NCI-H82 (cell line): ENCODE results near the gene SH2B2.
A peak's percentile ranks its signal among the peaks of the same experiment; 100 is the strongest.
"Not testable (repeated sequence)": the region's sequence is repeated elsewhere in the genome, so short reads cannot be mapped to it uniquely, and the experiment has no call there.

ENCODE experiments used
- DNase-seq: peaks from one replicate; lab custom pipeline; 2025; lab: John Stamatoyannopoulos, UW

The SH2B2 gene

DNA sequence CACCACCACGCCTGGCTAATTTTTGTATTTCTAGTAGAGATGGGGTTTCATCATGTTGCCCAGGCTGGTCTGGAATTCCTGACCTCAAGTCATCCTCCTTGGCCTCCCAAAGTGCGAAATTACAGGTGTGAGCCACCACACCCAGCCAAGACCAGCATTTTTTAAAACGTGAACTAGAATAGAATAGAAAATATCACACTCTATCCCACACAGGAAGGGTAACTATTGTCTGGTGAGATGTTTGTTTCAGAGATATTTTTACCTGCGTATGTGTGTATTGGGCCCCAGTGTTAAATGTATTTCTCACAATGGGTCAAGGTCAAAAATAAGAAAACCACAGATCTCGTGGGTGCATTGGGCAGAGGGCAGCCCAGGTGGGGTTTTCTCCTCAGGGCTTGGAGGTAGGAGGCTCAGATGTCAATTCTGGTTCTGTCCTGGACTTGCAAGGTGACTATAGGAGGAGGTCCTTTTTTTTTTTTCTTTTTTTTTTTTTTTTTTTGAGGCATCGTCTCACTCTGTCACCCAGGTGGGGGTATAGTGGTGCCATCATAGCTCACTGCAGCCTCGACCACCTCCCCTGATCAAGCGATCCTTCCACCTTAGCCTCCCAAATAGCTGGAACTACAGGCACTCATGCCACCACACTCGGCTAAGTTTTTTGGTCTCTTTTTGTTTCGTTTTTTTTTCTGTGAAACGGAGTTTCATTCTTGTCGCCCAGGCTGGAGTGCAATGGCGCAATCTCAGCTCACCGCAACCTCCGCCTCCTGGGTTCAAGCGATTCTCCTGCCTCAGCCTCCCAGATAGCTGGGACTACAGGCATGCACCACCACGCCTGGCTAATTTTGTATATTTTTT is 19.0 kb downstream of the SH2B2 start:
- no peak for DNase-seq

DNA sequence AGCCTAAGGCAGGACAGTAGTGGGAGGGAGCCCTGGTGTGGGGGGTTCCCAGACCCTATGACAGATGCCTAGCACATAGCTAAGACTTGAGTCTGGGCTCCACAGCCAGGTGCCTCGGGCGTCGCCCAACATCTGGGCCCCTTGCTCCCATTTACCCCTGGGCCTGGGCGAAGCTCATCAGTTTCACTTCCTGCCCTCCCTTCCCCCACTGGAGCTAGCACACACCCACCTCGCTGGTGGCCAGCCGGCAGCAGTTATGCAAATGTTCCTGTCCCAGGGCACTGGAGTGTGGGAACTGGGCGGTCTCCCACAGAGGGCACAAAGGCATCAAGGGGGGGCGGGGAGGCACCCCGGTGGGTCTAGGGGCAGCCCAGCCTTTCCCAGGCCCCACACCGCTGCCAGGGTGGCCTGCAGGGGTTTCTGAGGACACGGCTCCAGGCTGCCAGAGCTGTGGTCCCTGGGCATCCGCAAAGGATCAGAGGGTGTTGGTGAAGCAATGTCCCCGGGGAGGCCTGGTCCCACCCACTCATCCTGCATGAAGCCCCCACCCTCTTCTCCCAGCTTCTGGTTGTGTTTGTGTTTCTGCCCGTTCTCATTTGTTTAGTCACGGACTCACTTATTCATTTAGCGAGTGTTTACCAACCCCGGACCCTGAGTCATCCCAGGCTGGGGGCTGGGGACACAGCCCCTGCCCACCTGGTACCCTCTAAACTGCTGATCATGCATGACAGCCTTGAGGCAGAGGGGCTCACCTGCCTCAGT is 20.4 kb downstream of the SH2B2 start:
- peak; percentile 65 for DNase-seq

DNA sequence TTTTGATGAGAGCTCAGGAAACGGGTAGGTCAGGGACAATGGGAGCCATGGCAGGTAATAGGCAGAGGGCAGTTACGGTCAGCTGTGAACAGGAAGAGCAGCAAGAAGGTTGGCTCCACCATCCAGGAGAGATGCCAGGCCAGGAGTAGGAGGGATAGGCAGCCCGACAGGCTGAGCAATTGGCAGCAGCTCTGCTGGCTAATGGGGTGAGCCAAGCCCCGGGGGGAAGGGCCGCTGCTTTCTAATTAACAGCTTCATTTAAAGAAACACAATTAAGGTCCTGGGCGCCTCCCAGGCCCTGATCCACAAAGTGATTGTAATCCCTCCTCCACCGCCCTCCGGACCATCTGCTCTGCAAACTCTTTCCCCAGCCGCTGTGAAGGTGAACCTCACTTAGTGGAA is 23.7 kb downstream of the SH2B2 start:
- DNase-seq = peak; percentile 99

DNA sequence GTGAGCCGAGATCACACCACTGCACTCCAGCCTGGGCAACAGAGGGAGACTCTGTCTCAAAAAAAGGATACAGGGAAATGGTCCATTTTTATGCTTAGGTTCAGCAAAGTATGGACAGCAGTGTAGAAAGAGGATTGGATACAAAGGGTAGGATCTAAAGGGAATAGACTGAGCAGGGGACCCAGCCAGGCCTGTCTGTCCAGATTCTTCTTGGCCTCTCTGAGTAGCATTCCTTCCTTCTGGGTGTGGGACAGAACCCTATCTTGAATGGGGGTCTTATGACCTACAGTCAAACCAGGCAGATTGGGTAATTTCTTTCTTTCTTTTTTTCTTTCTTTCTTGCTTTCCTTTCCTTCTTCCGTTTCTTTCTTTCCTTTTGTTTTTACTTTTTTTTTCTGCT is 25.6 kb downstream of the SH2B2 start:
- DNase-seq = no peak

DNA sequence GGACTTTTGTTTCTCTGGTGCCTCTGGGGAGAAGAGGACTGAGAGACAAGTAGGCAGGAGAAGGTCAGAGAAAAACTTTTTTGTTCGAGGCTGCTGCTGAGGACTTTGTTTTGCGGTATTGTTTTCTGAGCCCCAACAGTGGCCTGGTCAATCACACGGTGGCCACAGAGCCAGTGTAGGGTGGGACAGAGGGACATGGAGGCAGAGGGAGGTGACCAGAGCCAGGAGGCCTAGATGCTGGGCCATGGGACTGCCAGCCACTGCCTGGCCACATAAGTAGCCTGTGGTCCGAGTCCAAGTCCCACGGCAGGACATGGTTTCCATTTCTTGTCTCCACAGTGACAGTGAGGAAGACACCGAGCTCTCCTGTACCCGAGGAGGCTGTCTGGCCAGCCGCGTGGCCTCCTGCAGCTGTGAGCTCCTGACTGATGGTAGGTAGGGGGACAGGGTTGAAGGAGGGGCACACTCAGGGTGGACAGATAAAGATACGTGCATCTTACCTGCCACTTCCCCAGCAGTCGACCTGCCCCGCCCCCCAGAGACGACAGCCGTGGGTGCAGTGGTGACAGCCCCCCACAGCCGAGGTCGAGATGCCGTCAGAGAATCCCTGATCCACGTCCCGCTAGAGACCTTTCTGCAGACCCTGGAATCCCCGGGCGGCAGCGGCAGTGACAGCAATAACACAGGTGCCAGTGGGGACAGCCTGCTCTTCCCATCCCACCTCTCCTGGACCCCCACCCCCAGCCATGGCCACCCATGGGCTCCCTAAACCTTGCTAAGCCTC is 27.5 kb downstream of the SH2B2 start:
- no peak for DNase-seq

DNA sequence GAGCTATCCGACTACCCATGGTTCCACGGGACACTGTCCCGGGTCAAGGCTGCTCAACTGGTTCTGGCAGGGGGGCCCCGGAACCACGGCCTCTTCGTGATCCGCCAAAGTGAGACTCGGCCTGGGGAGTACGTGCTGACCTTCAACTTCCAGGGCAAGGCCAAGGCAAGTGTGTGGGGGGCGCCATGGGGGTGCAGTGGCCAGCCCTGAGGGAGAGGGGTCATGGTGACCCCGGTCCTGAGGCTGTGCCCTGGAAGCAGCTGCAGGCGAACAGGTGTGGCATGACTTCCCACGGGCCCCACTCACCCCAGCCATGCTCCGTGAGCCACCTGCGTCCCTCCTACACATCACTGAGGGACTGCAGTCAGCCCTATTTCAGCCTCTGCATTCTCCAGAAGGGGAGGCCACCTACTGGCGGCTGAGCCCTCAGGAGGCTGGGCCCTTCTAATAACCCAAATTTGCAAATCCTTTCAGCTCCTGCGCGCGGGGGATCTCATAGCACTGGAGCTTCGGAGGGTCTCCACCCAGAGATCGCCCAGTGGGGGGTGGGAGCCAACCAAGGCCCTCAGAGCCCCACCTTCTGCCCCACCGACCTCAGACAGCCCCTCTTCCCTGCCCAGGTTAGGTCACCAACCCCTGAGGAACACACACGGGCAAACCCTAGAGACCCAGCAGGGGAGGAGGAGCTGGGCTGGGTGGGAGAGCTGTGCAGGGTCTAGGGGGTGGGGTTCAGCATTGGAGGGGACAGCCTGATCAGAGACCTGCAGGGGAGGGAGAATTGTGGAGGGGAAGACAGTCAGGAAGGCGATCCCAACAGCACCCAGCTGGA is 30.8 kb downstream of the SH2B2 start:
- no peak for DNase-seq

DNA sequence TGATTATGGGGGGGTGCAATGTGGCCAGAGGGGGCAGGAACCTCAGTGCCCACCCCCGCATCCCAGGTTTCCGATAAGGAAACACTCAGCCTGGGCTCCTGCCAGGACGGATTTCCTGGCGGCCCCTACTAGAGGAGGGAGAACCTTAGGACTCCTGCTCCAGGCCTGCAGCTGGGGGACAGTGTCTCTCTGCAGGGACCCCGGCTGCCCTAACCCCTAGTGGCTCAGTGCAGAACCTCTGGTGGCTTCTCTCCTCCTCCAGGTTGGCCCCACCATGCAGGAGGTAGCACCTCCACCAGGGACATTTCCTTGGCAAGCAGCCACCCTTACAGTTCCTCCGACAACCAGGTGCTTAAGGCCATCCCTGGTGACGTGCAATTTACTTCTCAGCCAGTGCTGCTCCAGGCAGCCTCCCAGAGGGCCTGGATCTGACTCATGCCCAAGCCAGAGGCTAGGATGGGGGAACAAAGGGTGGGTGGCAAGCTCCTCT is 31.9 kb downstream of the SH2B2 start:
- peak; percentile 18 for DNase-seq

DNA sequence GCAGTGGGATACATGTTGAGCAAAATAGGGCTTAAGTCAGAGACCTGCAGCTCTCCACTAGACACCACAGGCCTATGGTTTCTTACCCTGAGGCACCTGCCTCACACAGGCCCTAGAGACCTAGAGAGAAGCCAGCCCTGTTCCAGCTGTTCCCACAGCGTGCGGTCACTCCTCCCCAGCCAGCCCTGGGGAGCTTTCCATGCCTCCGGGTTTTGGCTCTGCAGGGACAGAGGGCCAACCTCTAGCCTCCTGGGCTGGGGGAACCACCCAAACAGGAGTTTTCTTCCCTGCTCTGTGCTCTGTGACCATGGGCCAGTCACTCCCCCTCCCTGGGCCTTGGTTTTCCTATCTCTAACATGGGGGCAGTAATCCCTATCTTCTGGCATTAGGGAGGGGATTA is 33.0 kb downstream of the SH2B2 start:
- no peak for DNase-seq

DNA sequence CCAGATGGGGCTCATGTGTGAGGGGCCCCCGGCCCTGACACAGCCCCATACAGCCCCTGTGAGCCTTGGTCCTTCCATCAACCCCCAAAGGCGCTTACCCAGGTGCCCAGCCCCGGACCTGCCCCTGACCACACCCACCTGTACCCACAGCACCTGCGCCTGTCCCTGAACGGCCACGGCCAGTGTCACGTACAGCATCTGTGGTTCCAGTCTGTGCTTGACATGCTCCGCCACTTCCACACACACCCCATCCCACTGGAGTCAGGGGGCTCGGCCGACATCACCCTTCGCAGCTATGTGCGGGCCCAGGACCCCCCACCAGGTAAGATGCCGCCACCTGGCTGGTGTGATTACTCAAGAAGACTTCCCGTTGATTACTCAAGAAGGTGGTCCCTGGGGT is 33.5 kb downstream of the SH2B2 start:
- DNase-seq = no peak

DNA sequence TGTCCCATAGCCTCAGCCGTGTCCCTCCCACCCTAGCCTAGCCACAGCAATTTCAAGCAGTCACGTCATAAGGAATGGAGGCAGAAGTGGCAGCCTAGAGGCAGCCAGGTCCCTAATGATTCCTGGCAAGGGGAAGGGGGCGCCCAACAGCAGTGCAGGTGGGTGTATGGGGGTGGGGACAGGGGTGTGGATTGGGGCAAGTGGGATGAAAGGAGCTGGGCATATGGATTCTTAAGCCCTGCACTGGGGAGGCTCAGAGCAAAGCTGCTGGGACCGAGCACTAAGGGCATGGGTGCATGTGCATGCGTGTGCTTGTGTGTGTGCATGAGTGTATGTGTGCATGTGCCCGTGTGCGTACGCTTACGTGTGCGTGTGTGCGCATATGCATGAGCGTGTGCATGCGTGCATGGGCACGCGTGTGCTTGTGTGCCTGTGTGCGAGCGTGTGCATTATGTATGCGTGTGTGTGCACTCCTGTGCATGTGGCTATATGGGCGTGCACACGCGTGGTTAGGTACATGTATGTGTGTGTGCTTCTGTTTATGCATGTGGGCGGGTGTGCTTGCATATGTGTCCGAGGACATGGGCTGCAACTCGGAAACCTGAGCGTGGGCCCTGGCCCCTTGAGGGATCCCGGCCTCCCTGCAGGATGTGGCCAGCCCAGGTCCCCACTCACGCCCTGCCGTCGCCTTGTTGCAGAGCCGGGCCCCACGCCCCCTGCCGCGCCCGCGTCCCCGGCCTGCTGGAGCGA is 34.1 kb downstream of the SH2B2 start:
- no peak for DNase-seq

DNA sequence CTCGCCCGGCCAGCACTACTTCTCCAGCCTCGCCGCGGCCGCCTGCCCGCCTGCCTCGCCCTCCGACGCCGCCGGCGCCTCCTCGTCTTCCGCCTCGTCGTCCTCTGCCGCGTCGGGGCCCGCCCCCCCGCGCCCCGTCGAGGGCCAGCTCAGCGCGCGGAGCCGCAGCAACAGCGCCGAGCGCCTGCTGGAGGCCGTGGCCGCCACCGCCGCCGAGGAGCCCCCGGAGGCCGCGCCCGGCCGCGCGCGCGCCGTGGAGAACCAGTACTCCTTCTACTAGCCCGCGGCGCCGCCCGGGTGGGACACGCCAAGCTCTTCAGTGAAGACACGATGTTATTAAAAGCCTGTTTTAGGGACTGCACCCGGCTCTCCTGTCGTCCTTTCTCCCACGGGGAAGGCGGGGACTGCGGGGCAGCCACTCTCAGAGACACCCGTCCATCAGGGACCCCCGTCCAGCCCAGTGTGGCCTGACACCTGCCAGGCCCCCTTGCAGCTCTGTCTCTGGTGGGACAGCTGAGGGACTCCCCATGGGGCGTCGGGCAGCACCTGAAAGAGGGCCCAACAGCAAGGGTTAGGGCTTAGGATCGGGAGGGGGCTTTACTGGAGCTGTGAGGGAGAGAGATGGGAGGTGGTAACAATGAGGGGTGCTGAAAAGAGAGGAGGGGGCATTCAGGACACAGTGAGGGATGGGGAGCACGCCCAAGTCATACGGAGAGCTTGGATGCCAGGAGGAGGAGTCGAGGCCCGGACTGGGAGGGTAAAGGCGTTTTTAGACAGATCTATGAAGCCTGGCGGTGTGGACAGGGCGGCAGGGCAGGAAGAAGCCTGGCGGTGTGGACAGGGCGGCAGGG is 34.9 kb downstream of the SH2B2 start:
- DNase-seq = no peak

DNA sequence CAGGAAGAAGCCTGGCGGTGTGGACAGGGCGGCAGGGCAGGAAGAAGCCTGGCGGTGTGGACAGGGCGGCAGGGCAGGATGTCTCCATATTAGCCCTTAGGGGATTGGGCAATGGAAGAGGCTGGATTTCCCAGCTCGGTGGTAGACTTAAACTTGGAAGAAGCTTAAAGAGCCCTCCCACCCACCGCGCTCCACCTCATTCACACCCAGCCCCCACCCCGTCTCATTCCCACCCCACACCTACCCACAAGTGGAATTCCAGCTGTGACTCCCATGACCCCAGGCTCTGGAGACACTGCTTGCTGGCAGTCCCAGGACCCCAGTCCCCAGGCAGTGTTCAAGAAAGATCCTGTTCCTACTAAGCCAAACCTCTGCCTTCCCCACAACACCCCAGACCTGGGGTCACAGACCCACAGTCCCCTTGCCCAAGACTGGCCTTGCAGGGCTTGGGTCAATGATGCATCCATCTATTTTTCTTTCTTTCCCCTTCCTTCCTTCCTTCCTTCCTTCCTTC is 35.6 kb downstream of the SH2B2 start:
- no peak for DNase-seq

DNA sequence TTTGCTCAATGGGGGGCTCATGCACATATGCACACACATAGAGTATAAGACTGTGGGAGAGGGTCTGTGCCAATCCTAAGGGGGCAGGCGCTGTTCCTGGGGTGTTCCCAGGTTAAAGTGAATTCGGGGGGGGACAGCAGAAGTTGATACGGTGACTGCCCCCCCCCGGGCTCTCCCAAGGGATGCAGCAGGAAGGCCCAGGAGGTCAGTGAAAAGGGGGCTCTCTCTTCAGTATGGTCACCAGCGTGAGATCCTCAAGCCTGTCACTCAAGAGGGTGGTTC is 37.2 kb downstream of the SH2B2 start:
- DNase-seq = no peak

DNA sequence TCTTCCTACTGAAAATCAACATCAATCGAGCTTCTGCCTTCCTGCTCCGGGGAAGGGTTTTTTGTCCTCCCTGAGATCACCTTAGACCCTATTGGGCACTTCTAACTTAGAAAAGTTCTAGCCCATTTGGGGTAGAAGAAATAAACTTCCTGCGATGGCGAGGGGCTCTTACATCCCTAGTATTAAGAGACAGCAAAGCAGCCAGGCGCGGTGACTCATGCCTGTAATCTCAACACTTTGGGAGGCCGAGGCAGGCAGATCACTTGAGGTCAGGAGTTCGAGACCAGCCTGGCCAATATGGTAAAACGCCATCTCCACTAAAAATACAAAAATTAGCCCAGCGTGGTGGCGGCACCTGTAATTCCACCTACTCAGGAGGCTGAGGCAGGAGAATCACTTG is 38.4 kb downstream of the SH2B2 start:
- not testable (repeated sequence) for DNase-seq

DNA sequence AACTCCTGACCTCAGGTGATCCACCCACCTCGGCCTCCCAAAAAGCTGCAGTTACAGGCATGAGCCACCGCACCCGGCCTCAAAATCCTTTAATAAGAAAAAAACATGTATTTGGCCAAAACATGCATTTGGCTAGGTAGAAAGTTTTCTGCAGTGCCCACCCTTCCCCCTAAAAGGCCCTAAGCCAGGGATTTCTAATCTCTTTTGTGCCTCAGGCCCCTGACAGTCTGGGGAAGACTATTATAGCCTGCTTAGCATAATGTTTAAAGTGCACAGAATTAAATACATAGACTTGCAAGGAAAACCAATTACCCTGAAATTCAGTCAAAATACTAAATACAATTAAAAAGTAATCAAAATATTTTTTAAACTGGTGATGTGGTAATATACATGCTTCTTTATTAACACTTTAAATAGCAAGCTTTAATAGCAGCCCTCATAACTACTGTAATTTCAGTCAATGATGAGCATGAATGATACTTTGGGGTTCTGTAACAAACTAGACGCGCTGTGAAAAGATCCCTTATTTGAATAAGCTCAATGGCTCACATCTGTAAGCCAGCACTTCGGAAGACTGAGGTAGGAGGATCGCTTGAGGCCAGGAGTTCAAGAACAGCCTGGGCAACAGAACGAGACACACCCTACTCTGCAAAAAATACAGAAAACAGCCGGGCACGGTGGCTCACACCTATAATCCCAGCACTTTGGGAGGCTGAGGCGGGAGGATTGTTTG is 39.7 kb downstream of the SH2B2 start:
- DNase-seq = peak; percentile 75

DNA sequence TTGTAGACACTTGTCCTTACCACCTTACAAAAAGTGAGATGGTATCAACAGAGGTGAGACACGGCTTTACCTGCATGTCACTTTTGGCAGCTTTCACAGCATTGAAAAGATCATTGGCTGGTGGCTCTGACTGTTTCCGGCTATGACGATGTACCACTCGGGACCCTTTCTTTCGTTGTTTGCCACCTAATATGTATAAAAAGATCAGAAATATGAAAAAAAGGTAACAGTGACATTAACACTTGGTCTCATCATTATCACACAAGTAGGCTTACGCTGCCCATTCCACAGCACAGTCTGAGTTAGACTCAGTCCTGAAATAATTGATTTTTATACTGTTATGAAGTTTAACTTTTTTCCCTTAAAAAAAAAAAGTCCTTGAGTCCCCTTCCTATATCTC is 40.5 kb downstream of the SH2B2 start:
- not testable (repeated sequence) for DNase-seq

DNA sequence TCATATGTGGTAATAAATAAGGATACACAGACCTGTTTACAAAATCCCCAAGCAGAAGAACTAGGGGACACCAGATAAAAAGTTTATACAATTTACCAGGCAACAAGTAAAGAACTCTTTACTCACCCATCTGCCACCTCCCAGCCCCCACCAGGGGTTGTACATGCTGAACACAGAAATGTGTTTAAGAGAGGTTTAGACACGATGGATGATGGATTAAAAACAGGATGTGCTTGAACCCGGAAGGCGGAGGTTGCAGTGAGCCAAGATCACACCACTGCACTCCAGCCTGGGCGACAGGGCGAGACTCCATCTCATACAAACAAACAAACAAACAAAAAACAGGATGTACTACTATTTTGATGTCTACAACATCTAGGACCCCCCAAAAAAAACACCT is 42.2 kb downstream of the SH2B2 start:
- DNase-seq = not testable (repeated sequence)

DNA sequence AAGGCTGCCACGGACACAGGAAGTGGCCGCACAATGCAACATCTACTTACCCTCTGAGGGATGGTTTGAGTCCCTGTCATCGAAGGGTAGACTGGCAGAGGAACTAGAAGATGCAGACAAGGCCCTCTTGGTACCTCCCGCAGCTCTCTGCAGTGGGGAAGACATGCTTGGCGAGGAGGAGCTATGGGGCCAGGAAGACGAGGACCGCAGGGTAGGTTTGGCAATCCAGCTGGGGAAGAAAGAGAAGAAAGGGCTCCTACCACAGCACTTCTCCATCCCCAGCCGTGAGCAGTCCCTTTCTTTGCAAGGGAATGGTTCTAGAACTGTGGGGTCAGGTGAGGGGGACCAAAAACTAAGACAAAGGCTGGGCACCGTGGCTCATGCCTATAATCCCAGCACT is 42.7 kb downstream of the SH2B2 start:
- not testable (repeated sequence) for DNase-seq
